Endothelial cell of umbilical vein (primary cell): ENCODE measurements around the gene SPOCD1. TPM values are rescaled to one million over a fixed set of nuclear protein-coding genes. Genes with fewer than 3 reads are reported as not detected.

ENCODE experiments used
- BruUV-seq: library from RNA; stranded (reverse); fragments of 400-500 nt; replicated peaks from 2 replicates; lab custom pipeline; 2021; lab: Mats Ljungman, UMichigan
- CTCF ChIA-PET: fragments of 300-600, 350-600 bp; sonication (Branson Sonifier 250); formaldehyde crosslinking; loops from one replicate; lab custom pipeline; 2021; ENCODE audit warnings: antibody characterized with exemption, inconsistent platforms; lab: Charles Lee
- POLR2A ChIA-PET: fragments of 300-600, 350-600 bp; sonication (Branson Sonifier 250); formaldehyde crosslinking; loops from one replicate; lab custom pipeline; 2021; ENCODE audit warnings: antibody characterized with exemption, inconsistent platforms; lab: Charles Lee
- DNase-seq: peaks from one replicate; pipeline ENCODE4 v3.0.0-alpha.2; 2011; ENCODE audit warnings: low read depth, low spot score
- FAIRE-seq: peaks from 2 replicates; lab custom pipeline; 2011; peaks lifted over from hg19 to GRCh38; lab: Jason Lieb, UNC
- H2AFZ ChIP-seq: 2 replicates; pipeline ENCODE4 v1.6.0; 2012; ENCODE audit warnings: low read depth, low read length, control low read depth, inconsistent platforms
- H3K27ac ChIP-seq: 2 replicates; pipeline ENCODE4 v1.5.1; 2011; ENCODE audit warnings: low read depth, mild to moderate bottlenecking, control low read depth, low read length, moderate library complexity; ENCODE audit not compliant: insufficient read depth
- H3K27me3 ChIP-seq, 2 experiments: 2 replicates each; pipeline versions ENCODE4 v1.6.0 to v1.6.1; 2011; ENCODE audit warnings: low read length in 2 of 2, mixed read lengths in 1 of 2; ENCODE audit not compliant: control insufficient read depth in 2 of 2, insufficient read depth in 2 of 2
- H3K36me3 ChIP-seq, 2 experiments: 2 replicates in 1 of 2; 3 replicates in 1 of 2; pipeline ENCODE4 v1.5.1; 2011; ENCODE audit warnings: low read length in 2 of 2, mild to moderate bottlenecking in 1 of 2, moderate library complexity in 1 of 2; ENCODE audit not compliant: control insufficient read depth in 2 of 2, insufficient read depth in 2 of 2; ENCODE audit errors: extremely low read depth in 1 of 2
- H3K4me1 ChIP-seq: 3 replicates; pipeline ENCODE4 v1.5.1; 2011; ENCODE audit warnings: mild to moderate bottlenecking, low read length; ENCODE audit not compliant: control insufficient read depth, insufficient read depth; ENCODE audit errors: extremely low read depth
- H3K4me2 ChIP-seq: 2 replicates; pipeline ENCODE4 v1.6.1; 2011; ENCODE audit warnings: low read length, control low read depth, mixed read lengths; ENCODE audit not compliant: insufficient read depth
- H3K4me3 ChIP-seq, 3 experiments: fragments of 200-600 bp in 1 of 3; sonication (generic), shearing (Covaris generic) in 1 of 3; replicated peaks in 1 of 3; 2 replicates each; pipeline ENCODE4 v1.5.1; 2011 to 2016; ENCODE audit warnings: control low read depth in 3 of 3, low read length in 3 of 3, mild to moderate bottlenecking in 2 of 3, inconsistent platforms in 1 of 3, low read depth in 1 of 3, moderate library complexity in 1 of 3; ENCODE audit not compliant: insufficient read depth in 1 of 3
- H3K79me2 ChIP-seq: 2 replicates; pipeline ENCODE4 v1.6.0; 2012; ENCODE audit warnings: low read length, inconsistent platforms; ENCODE audit not compliant: control insufficient read depth, insufficient read depth
- H3K9ac ChIP-seq: replicated peaks from 2 replicates; pipeline ENCODE3; 2011; ENCODE audit warnings: low read length, control low read depth; ENCODE audit not compliant: insufficient read depth; ENCODE audit errors: extremely low read depth
- H3K9me1 ChIP-seq: replicated peaks from 3 replicates; pipeline ENCODE4 v1.6.0; 2011; ENCODE audit warnings: mild to moderate bottlenecking, low read length; ENCODE audit not compliant: control insufficient read depth, insufficient read depth; ENCODE audit errors: extremely low read depth
- H3K9me3 ChIP-seq: replicated peaks from 2 replicates; pipeline ENCODE4 v1.5.1; 2012; ENCODE audit warnings: low read length, inconsistent platforms; ENCODE audit not compliant: control insufficient read depth, insufficient read depth
- H4K20me1 ChIP-seq: replicated peaks from 2 replicates; pipeline ENCODE3; 2011; ENCODE audit warnings: mild to moderate bottlenecking, low read length; ENCODE audit not compliant: control insufficient read depth, insufficient read depth; ENCODE audit errors: extremely low read depth
- EZH2 ChIP-seq: IDR thresholded peaks from 2 replicates; pipeline ENCODE4 v1.6.1; 2012; ENCODE audit warnings: borderline replicate concordance, low read depth, mild to moderate bottlenecking, moderate library complexity, low read length, inconsistent platforms; ENCODE audit not compliant: severe bottlenecking
- FOS ChIP-seq: IDR thresholded peaks from 2 replicates; pipeline ENCODE4 v1.6.1; 2011; ENCODE audit warnings: mild to moderate bottlenecking, low read length, moderate library complexity, borderline replicate concordance; ENCODE audit not compliant: insufficient read depth
- GATA2 ChIP-seq: IDR thresholded peaks from 2 replicates; pipeline ENCODE4 v1.7.0; 2011; ENCODE audit warnings: low read depth, mild to moderate bottlenecking, moderate library complexity, mixed read lengths, low read length; ENCODE audit not compliant: insufficient read length, insufficient read depth
- JUN ChIP-seq: IDR thresholded peaks from 2 replicates; pipeline ENCODE4 v1.6.1; 2011; ENCODE audit warnings: borderline replicate concordance, low read depth; ENCODE audit not compliant: insufficient read length, insufficient read depth
- MAX ChIP-seq: IDR thresholded peaks from 2 replicates; pipeline ENCODE4 v1.6.1; 2011; ENCODE audit not compliant: insufficient read depth, insufficient read length
- MYC ChIP-seq: IDR thresholded peaks from one replicate; pipeline ENCODE4 v1.6.1; 2011; ENCODE audit warnings: mild to moderate bottlenecking, low read depth, low read length
- POLR2A ChIP-seq: IDR thresholded peaks from 2 replicates; pipeline ENCODE4 v1.6.1; 2012; ENCODE audit warnings: low read depth, mild to moderate bottlenecking, control low read depth, low read length
- POLR2AphosphoS5 ChIP-seq: IDR thresholded peaks from 2 replicates; pipeline ENCODE4 v1.6.1; 2012; ENCODE audit warnings: low read depth, mild to moderate bottlenecking, control low read depth, low read length, moderate library complexity; ENCODE audit not compliant: insufficient read depth
- dilution Hi-C: fragments of 300-500 bp; cut with MboI; formaldehyde crosslinking; loops from one replicate; pipeline ENCODE4 v1.15.0; 2019; ENCODE audit warnings: low sequenced_read_pairs; ENCODE audit not compliant: extremely low pct_ligation_motif_present
- intact Hi-C: fragments of 100-400 bp; cut with micrococcal nuclease; formaldehyde crosslinking; loops from one replicate; pipeline ENCODE4 v1.10.0; 2022
- polyA plus RNA-seq, 4 experiments: library from polyadenylated mRNA; depleted of rRNA in 3 of 4; stranded (reverse) in 3 of 4; unstranded in 1 of 4; fragments of >200 nt; gene quantifications; 2 replicates each; pipeline versions ENCODE4 v1.2.1 to v1.2.3, GENCODE V29; 2011 to 2012; ENCODE audit warnings: missing spikeins in 1 of 4
- total RNA-seq: library from RNA; stranded (reverse); gene quantifications from 2 replicates; pipeline ENCODE4 v1.2.3, GENCODE V29; 2021
- TF ChIP-seq, protein P1 (sequence below), 2 donors: IDR thresholded peaks; 1 replicate in 1 of 2; 2 replicates in 1 of 2; pipeline ENCODE4 v1.5.1; 2011; ENCODE audit warnings: low read length in 2 of 2, mild to moderate bottlenecking in 2 of 2, moderate library complexity in 2 of 2, control low read depth in 1 of 2, inconsistent platforms in 1 of 2, low read depth in 1 of 2; ENCODE audit not compliant: insufficient read depth in 1 of 2; ENCODE audit errors: extremely low read depth in 1 of 2

Gene SPOCD1
- total and polyA plus RNA-seq, 2 donors (not counting 3 experiments of a cell fraction or from before 2014, with no cell fraction given) = 0.27 to 33.0 TPM

DNA sequence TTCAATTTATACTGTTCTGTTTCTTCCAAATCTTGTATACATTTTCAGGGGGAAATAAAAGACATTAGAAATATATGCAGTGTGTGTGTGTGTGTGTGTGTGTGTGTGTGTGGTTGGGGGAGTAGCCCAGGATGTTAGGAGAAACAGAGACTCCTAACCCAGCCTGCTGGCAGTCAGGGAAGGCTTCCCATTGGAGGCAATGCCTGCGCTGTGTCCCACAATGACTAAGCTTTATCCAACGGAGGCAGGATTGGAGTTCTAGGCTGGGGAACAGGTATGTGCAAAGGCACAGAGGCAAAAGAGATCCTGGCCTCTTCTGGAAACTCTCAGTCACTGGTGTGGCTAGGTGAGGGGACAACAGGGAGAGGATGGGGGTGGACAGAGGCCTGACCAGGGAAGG lies 35.2 kb downstream of the SPOCD1 start:
- POLR2A ChIA-PET = no interaction called here
- Histone ChIP-seq H3K9ac (no peak overlapping the region), H3K9me3 (no peaks in the 10 kb centered on the region), H4K20me1 (no peaks in the 10 kb centered on the region), H2AFZ (no peak overlapping the region), H3K4me1 (no peaks in the 10 kb centered on the region), H3K4me3 (no peak overlapping the region), H3K4me2 (no peak overlapping the region), H3K79me2 (no peaks in the 10 kb centered on the region), H3K36me3 (no peaks in the 10 kb centered on the region), H3K27ac (no peak overlapping the region), H3K9me1 (no peaks in the 10 kb centered on the region), H3K27me3 (peaks cover 0 to 1% of the 10 kb centered on the region in 2 experiments)
- dilution Hi-C loops (no loop called here), intact Hi-C loops (loop anchor here (10.0 kb wide), 1 partner anchor 386 kb away; no protein-coding TSS in a partner anchor)
- FAIRE-seq = peak; percentile 4
- no peak for DNase-seq
- CTCF ChIA-PET = no interaction called here
- BruUV-seq = no TSS peak
- TF ChIP-seq JUN = no peak
- TF ChIP-seq, protein P1, sequence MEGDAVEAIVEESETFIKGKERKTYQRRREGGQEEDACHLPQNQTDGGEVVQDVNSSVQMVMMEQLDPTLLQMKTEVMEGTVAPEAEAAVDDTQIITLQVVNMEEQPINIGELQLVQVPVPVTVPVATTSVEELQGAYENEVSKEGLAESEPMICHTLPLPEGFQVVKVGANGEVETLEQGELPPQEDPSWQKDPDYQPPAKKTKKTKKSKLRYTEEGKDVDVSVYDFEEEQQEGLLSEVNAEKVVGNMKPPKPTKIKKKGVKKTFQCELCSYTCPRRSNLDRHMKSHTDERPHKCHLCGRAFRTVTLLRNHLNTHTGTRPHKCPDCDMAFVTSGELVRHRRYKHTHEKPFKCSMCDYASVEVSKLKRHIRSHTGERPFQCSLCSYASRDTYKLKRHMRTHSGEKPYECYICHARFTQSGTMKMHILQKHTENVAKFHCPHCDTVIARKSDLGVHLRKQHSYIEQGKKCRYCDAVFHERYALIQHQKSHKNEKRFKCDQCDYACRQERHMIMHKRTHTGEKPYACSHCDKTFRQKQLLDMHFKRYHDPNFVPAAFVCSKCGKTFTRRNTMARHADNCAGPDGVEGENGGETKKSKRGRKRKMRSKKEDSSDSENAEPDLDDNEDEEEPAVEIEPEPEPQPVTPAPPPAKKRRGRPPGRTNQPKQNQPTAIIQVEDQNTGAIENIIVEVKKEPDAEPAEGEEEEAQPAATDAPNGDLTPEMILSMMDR (IDR thresholded peaks at IDR 0.05; ENCODE audit: extremely low read depth in 1 of 2, insufficient read depth in 1 of 2, low read depth in 1 of 2, low read length in 2 of 2) = no peak
- no peak for TF ChIP-seq MAX

- Histone ChIP-seq H3K4me1 (no peaks in the 10 kb centered on the region), H3K27me3 (peaks cover 4 to 8% of the 10 kb centered on the region in 2 experiments), H3K9ac (no peak overlapping the region), H3K79me2 (no peaks in the 10 kb centered on the region), H3K4me3 (no peak overlapping the region), H3K27ac (no peak overlapping the region), H3K9me1 (no peaks in the 10 kb centered on the region), H4K20me1 (no peaks in the 10 kb centered on the region), H3K9me3 (no peaks in the 10 kb centered on the region), H3K4me2 (no peak overlapping the region), H3K36me3 (no peaks in the 10 kb centered on the region), H2AFZ (no peak overlapping the region)
- TF ChIP-seq FOS (no peak), POLR2AphosphoS5 (no peak), MYC (no peak), JUN (no peak), POLR2A (no peak), MAX (no peak), EZH2 (no peak), GATA2 (no peak)
- TF ChIP-seq, protein P1 (IDR thresholded peaks at IDR 0.05; ENCODE audit: extremely low read depth in 1 of 2, insufficient read depth in 1 of 2, low read depth in 1 of 2, low read length in 2 of 2) = no peak
- no peak for DNase-seq
- no peak for FAIRE-seq
- BruUV-seq = no TSS peak
- intact Hi-C loops = loop anchor here (10.0 kb wide), 1 partner anchor 385 kb away; no protein-coding TSS in a partner anchor
- ChIA-PET CTCF (interaction anchor here (0.9 to 1.2 kb wide), 2 partner anchors 17 to 34 kb away, joined by 3 read pairs; no protein-coding TSS in a partner anchor), POLR2A (interaction anchor here (0.6 kb wide), 1 partner anchor 244 kb away, joined by 4 read pairs; no protein-coding TSS in a partner anchor)
- dilution Hi-C loops = no loop called here
These were observed 36.1 kb downstream of the SPOCD1 start for GRCh38 chr1:31779687-31780086.
